ENCODE measurements around the gene NFIX.
A peak's percentile ranks its signal among the peaks of the same experiment; 100 is the strongest.

NFIX gene

DNA sequence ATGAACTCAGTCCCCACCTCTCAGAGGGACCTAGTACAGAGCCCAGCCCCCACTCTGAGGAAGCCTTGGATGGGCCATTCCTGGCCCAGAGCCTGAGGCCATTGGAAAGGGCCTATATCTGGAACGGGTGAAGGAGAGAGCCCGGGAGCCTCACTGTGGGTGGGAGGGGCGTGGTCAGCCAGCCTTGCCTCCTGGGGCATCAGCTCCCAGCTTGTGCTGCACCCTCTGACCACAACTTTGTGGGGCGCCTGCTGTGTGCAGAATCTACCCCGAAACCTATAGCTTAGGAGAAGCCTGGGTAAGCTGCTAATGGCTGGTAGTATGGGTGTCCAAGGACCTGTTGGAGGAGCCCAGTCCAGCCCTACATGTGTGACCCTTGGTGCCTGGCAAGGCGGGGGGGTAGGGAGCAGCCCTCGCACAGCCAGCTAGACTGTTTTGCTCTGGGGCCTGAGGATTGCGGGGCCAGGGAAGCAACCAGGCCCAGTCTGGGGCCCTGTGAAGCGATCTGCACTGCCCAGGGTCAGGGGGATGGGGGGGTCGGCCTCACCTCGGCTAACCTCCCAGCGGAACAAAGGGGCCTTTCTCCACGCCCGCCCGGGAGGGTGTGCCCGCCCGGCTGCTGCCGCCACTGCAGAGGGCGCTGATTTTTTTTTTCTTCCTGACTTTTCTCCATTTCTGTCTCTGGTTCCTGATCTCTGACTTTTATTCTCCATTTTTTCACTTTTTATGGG is 65.1 kb downstream of the NFIX start:
- peak; percentile 46 for DNase-seq

DNA sequence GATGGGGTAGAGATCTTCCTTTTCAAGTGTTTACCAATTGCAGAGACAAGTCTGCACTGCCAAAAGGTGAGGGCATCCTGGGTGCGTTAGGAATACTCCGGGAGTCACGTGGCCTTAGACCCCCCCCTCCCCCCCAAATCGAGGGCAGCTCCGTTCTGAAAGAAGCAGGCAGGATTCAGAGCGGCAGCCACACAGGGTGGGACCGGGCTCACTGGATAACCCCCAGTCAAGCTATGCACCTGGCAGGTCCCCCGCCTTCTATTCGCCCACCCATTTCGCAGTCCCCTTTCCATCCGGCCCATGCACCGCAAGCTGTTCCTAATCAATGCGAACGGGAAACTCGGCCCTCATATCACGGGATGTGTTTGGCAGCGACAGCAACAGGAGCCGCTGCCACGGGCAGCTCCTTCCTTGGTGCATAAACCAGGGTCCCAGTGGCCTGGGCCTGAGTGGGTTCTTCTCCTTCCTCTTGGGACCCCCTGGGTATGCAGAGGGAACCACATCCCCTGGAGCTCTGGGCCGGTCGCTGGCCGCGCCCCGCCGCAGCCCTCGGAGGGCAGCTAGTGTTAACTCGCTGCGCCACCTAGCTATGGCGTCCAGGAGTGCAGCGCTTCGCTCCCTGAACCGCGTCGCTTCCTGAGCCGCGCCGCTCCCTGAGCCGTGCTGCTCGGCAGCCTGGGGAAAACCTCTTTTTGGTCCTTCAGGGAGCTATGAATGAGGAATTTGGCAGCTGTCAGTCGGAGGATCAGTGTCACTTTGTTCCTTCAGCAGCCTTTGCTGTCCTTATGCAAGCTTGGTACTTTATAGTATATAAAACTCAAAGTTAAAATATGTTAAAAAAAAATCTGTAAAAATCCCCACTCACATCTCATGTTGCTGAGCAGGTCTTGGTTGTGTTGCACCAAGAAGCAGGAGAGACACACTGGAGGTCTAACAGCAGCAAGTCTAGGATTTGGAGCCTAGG is 66.0 kb downstream of the NFIX start:
- peak; percentile 77 for DNase-seq

DNA sequence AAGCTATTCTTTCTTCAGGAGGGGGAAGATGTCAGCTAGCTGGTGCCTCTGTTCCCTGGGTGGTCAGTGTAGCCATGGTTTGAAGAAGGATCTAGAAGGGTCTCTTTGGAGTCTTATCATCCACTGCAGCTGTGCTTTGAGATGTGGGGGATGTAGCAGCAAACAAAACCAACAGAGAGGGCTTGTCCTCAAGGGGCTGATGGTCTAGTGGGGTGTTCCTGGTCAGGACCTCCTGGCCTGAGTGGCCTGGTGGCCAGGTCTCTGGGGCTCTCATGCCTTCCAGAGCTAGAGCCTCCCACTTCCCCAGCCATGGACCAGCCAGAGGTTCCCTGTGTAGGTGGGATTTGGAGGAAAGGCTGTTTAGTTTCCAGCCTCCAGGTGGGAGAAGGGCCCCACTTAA is 67.0 kb downstream of the NFIX start:
- DNase-seq: no peak

DNA sequence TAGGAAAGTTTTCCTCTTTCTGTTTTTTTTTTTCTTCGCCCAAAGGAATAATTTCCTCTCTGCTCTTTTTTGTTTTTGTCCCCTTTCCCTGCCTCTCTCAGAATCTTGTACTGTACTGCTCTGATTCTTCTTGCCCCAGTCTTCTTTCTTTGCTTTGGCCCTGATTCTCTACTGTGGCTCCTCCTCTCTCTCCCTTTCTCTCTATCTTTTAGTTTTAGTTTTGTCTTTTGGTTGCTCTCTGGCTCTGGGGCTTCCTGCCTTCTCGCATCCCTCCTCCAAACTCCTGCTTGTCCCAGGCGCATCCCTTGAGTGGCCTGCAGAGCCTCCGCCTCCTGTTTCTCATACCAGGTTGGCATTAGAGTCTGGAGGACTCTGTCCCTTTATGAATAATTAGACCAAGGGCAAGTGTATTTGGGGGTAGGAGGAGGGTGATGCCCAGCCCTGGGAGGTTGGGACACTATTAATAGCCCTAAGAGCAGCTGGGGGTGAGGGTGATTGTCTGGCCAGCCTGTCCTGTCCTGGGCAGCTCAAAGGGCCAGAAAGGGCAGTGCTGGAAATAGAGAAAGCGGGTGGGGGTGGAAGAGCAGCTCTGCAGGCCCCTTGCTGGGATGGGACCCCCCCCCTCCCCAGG is 68.3 kb downstream of the NFIX start:
- DNase-seq: no peak

- no peak for DNase-seq
Measured at GRCh38 chr19:13064092-13064489, 68.8 kb downstream of the NFIX start.

GRCh38 chr19:13066226-13066625 is 71.0 kb downstream of the NFIX start:
- no peak for DNase-seq

DNA sequence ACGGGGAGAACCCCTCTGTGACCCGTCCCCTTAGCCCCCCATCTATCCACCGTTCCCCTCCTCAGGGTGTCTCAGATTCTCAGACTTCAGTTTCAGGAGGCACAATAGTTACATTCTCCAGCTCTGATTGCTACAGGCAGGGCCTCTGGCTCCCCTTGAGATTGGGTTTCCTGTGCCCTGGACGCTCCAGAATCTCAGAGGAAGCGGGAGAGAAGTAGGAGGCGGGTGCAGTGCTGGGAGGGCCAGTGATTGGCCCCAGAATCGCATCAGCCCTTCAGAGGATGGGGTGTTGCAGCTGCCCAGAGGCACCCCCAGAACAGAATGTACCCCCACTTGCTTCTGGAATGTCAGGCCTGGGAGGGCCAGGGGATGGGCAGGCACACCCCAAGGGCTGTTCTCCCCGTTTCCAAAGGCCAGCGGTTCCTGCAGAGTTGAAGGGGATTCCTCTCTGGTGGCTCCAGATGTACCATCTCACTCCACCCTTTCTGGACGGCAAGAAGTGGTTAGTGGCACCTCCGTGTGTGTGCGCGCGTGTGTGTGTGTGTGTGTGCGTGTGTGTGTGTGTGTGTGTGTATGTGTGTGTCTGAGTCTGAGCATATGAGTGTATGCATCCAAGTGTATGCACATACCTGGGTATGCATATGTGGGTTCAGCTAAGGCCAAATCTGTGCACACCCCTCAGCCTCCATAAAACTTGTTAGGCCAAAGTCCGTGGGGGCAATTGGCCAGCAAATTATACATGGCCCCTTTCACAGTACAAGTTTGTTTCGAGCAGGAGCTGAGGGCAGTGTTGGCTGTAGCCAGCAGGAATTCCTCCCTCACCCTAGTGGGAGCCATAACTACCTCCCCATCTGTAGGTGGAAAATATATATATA is 71.9 kb downstream of the NFIX start:
- DNase-seq: no peak

- DNase-seq: no peak
Measured at GRCh38 chr19:13068085-13068846, 73.0 kb downstream of the NFIX start.

- no peak for DNase-seq
Measured at GRCh38 chr19:13069415-13070359, 74.4 kb downstream of the NFIX start.

DNA sequence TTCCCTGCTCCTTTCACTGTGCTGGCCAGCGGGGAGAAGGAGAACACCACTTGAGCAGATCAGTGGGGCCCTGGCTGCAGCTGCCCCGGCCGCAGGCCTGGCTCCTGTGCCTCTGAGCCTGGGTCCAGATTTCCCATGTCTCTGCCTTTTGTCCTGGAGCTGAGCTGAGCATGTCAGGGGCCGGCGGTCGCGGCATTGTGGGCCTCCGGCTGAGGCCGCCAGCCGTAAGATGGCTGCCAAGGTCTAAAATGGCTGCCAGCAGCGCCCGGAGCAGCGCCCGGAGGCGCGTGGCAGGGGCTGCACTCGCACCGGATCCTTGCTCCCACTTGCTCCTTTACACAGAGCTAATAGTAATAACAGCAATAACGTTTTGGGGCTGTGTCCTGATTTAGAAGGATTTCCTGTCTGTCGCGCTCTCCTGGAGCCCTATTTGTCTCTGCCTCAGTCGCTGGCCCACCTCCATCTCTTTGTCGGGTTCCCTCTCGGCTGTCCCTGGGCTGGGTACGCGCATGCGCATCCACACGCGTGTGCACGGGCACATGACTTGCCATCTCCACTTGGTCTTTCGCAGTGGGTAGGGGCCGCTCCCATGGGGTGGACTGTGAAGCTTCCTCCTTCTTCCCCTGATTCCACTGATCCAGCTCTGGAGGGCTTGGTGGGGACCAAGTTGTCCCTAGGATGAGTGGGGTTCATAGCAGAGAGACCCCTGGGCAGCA is 75.3 kb downstream of the NFIX start:
- no peak for DNase-seq

DNA sequence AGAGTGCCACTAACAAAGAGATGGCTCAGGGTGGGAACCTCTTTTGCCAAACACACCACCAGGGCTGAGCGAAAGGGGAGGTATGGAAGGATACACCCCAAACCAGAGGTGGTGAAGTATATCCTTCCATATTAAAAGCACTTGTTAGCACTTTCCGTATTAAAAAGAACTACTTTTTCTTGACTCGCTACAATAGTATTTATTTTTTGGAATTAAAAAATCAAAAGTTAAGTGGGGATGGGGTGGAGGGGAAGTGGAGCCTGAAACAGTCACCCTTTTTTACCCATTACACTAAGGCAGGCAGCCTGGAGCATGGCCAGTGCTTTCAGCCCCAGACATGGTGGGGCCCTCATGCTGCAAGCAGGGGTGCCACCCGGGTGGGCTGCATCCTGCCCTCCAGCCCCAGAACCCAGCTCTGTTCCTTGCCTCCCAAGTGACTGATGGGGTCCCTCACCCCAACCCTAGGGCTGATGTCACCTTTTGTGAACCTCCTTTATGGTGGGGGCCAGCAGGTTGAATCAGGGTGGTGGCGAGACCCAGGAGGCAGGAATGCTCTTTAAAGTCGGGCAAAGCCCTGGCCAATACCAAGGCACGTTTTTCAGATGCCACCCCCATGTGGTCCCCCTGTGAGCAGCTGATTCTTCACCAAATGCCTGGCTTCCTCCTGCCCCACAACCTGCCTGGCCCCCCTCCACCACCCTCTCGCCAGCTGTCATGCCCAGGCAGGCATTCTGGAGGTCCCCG is 76.3 kb downstream of the NFIX start:
- no peak for DNase-seq

DNA sequence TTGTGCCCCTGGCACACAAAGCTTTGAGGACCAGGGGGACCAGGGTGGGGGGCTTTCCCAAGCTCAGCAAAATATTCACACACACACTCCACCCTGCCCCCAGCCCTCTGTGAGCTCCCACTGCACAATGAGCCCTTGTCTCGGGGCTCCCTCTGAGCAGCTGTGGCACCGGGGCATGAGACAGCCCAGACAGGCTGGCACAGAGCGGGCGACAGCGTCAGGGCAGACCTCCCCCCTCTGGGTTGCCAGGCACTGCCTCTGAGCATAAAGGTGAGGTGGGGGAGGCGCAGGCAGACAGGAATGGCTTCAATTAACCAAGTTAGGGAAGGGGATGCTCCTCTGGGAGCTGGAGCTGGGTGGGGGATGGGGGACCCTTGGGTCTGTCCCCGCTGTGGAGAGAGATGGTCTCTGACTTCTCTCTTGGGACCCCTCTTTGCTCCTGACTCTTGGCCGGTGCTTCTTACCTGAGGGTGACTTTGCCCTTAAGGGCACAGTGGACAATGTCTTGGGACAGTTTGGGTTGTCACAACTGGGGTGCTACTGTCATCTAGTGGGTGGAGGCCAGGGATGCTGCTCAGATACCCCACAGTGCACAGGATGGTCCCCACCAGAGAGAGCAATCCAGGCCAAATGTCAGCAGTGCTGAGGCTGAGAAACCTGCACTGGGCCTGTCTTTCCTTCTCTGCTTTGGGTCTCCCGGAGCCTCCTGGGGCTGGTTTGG is 77.1 kb downstream of the NFIX start:
- DNase-seq: no peak

DNA sequence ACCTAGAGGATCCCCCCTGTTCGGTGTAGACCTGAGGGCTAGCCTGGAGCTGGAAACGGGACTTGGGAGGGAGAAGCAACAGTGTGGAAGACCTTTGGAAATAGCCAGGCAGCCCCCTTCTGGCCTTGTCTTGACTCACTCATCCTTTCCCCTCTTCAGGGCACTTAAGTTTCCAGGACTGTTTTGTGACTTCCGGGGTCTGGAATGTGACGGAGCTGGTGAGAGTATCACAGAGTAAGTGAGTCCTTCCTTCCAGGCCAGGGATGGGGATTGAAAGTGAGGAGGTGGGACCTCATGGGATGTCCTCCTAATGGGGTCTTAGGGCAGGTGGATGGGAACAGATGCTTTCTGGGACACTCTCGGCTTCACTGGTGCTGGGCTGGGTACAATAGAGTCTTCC is 78.0 kb downstream of the NFIX start:
- no peak for DNase-seq

DNA sequence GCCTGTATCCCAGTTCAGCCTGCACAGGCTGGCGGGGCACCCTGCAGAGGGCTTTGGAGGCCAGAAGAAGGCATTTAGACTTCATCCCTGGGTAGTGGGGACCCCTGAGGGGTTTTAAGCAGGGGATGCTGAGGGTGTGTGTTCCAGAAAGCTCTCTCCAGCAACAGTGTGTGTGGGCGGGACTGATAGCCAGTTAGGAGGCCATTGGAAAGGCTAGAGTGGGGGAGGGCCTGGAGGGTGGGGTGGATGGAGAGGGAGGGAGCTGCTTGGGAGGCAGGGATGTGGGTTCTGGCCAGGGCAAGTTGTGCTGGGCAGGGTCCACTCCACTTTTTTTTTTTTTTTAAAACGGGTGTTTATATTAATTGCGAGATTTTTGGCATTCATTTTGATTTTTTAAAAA is 79.1 kb downstream of the NFIX start:
- no peak for DNase-seq

GRCh38 chr19:13076320-13076719 is 81.0 kb downstream of the NFIX start:
- no peak for DNase-seq

GRCh38 chr19:13076787-13077186 is 81.5 kb downstream of the NFIX start:
- no peak for DNase-seq

DNA sequence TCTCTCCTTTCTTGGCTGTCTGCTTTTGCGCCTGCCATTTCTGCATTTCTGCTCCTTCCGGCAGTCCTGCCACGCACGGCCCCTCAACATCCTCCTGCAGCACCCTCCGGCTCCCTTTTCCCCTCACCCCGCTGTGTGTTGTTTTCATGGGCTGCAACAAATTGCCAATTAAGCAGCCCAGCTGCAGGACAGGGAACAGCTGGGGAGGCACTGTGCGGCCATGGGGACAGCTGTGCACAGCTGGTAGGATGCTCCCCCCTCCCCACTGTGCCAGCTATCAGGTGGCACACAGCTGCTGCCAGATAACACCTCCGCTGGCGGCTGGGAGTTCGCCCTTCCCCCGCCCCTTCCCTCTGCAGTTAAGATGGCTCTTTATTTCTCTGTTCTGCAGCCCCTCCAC is 82.0 kb downstream of the NFIX start:
- no peak for DNase-seq

DNA sequence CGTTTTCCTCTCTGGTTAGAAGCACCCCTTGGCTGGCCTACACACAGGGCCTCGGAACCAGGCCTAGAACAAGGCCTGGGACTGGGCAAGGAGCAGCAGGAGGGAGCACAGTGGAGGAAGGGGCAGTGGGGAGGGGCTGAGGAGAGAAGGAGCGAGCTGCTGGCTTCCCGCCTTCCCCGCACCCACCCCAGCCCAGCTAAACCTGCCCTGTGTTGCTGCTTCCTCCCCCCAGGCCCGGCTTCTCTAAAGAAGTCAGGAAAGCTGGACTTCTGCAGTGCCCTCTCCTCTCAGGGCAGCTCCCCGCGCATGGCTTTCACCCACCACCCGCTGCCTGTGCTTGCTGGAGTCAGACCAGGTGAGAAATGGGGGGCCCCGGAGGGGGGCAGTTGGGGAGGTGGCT is 83.1 kb downstream of the NFIX start:
- DNase-seq: no peak
